ENCODE data around the gene SLC29A2.
"Not testable (repeated sequence)": the region's sequence is repeated elsewhere in the genome, so short reads cannot be mapped to it uniquely, and the experiment has no call there.

Gene SLC29A2

GRCh38 chr11:66322732-66323427, 48.7 kb downstream of the SLC29A2 start:
- TF ChIP-seq, protein P1, sequence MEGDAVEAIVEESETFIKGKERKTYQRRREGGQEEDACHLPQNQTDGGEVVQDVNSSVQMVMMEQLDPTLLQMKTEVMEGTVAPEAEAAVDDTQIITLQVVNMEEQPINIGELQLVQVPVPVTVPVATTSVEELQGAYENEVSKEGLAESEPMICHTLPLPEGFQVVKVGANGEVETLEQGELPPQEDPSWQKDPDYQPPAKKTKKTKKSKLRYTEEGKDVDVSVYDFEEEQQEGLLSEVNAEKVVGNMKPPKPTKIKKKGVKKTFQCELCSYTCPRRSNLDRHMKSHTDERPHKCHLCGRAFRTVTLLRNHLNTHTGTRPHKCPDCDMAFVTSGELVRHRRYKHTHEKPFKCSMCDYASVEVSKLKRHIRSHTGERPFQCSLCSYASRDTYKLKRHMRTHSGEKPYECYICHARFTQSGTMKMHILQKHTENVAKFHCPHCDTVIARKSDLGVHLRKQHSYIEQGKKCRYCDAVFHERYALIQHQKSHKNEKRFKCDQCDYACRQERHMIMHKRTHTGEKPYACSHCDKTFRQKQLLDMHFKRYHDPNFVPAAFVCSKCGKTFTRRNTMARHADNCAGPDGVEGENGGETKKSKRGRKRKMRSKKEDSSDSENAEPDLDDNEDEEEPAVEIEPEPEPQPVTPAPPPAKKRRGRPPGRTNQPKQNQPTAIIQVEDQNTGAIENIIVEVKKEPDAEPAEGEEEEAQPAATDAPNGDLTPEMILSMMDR (IDR thresholded peaks at IDR 0.05) = no peak
- Histone ChIP-seq H3K9ac (no peak overlapping the region), H3K79me2 (no peaks in the 10 kb centered on the region), H3K4me3 (ENCODE audit: low read depth, low read length) (no peak overlapping the region), H2AFZ (no peak overlapping the region), H3K27me3 (ENCODE audit: control insufficient read depth, insufficient read depth, low read length) (no peaks in the 10 kb centered on the region), H3K4me1 (peaks cover 2% of the 10 kb centered on the region), H3K27ac (no peak overlapping the region), H3K4me2 (ENCODE audit: low read length) (no peak overlapping the region), H3K36me3 (ENCODE audit: control insufficient read depth, insufficient read depth, low read length) (no peaks in the 10 kb centered on the region), H3K9me3 (ENCODE audit: control insufficient read depth, low read length) (no peaks in the 10 kb centered on the region)

- TF ChIP-seq, protein P1 (IDR thresholded peaks at IDR 0.05) = no peak
- no peak overlapping the region for H3K27ac ChIP-seq
- no peak overlapping the region for H3K9ac ChIP-seq
- H3K4me2 ChIP-seq (ENCODE audit: low read length) = no peak overlapping the region
- H3K4me1 ChIP-seq = peaks cover 2% of the 10 kb centered on the region
- H3K79me2 ChIP-seq = no peaks in the 10 kb centered on the region
- no peaks in the 10 kb centered on the region for H3K27me3 ChIP-seq (ENCODE audit: control insufficient read depth, insufficient read depth, low read length)
- no peak overlapping the region for H3K4me3 ChIP-seq (ENCODE audit: low read depth, low read length)
- H3K36me3 ChIP-seq (ENCODE audit: control insufficient read depth, insufficient read depth, low read length) = no peaks in the 10 kb centered on the region
- H3K9me3 ChIP-seq (ENCODE audit: control insufficient read depth, low read length) = no peaks in the 10 kb centered on the region
- H2AFZ ChIP-seq = no peak overlapping the region
Measured at GRCh38 chr11:66321606-66322005, 50.0 kb downstream of the SLC29A2 start.

GRCh38 chr11:66320748-66321147, 50.8 kb downstream of the SLC29A2 start:
- H3K9ac ChIP-seq; H3K4me2 ChIP-seq (ENCODE audit: low read length); H3K27ac ChIP-seq; H3K4me3 ChIP-seq (ENCODE audit: low read depth, low read length); H3K9me3 ChIP-seq (ENCODE audit: control insufficient read depth, low read length); H3K36me3 ChIP-seq (ENCODE audit: control insufficient read depth, insufficient read depth, low read length); H3K27me3 ChIP-seq (ENCODE audit: control insufficient read depth, insufficient read depth, low read length); H3K79me2 ChIP-seq; H2AFZ ChIP-seq; H3K4me1 ChIP-seq: not testable (repeated sequence)

GRCh38 chr11:66320289-66320688, 51.3 kb downstream of the SLC29A2 start:
- not testable (repeated sequence) for H3K27me3 ChIP-seq (ENCODE audit: control insufficient read depth, insufficient read depth, low read length); H2AFZ ChIP-seq; H3K9ac ChIP-seq; H3K36me3 ChIP-seq (ENCODE audit: control insufficient read depth, insufficient read depth, low read length); H3K4me3 ChIP-seq (ENCODE audit: low read depth, low read length); H3K27ac ChIP-seq; H3K9me3 ChIP-seq (ENCODE audit: control insufficient read depth, low read length); H3K4me1 ChIP-seq; H3K4me2 ChIP-seq (ENCODE audit: low read length); H3K79me2 ChIP-seq

GRCh38 chr11:66318600-66318970, 53.0 kb downstream of the SLC29A2 start:
- TF ChIP-seq, protein P1 (IDR thresholded peaks at IDR 0.05) = no peak
- H3K4me3 ChIP-seq (ENCODE audit: low read depth, low read length) = no peak overlapping the region
- H3K4me2 ChIP-seq (ENCODE audit: low read length) = no peak overlapping the region
- no peaks in the 10 kb centered on the region for H3K36me3 ChIP-seq (ENCODE audit: control insufficient read depth, insufficient read depth, low read length)
- H3K9ac ChIP-seq = no peak overlapping the region
- no peaks in the 10 kb centered on the region for H3K9me3 ChIP-seq (ENCODE audit: control insufficient read depth, low read length)
- H3K27ac ChIP-seq = no peak overlapping the region
- H3K4me1 ChIP-seq = peaks cover 2% of the 10 kb centered on the region
- no peaks in the 10 kb centered on the region for H3K79me2 ChIP-seq
- H3K27me3 ChIP-seq (ENCODE audit: control insufficient read depth, insufficient read depth, low read length) = no peaks in the 10 kb centered on the region
- H2AFZ ChIP-seq = no peak overlapping the region
